ENCODE data around the gene TNRC6A. TPM values are rescaled to one million over a fixed set of nuclear protein-coding genes. Genes with fewer than 3 reads are reported as not detected.
A peak's percentile ranks its signal among the peaks of the same experiment; 100 is the strongest.

The TNRC6A gene
- total and polyA plus RNA-seq, 2 of the 13 experiments (the other 11 are each of a cell fraction or from before 2014, with no cell fraction given): 30.9 to 43.6 TPM

DNA sequence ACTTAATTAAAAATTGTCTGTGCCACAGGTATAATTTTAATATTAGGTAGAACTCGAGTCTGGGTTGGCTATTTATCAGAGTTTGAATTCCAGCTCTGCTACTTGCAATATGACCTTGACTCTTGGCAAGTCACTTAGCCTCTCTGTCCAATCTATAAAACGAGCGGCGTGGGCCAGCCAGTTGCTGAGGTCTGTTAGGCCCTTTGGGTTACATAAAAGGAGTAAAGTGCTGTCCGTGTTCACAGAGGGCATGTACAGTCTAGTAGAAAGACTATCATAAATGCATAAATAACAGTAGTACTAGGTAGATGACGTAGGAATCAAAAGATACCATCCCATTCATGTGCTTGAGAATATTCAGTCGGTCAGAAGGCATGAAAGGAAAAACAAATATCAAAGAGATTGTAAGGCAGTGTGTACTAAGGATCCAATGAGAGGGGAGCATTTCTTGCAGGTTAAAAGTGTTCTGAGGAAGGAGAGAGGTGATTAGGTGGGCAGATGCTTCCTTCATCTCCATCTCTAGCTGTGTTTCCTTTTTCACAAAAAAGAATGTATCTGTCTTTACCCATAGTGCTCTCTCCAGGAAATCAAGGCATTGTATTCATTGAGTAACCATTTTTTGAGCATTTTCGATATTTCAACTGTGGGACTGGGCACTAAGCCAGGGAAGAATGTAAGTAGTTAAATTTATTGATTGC, 2.4 kb downstream of the TNRC6A start (continued):
- TF ChIP-seq KDM3A (CRISPR knock-in tag; IDR thresholded peaks at IDR 0.05; ENCODE audit: low read depth) (no peak), ZNF7 (CRISPR knock-in tag; IDR thresholded peaks at IDR 0.05) (no peak), ZNF816 (CRISPR knock-in tag; IDR thresholded peaks at IDR 0.05; ENCODE audit: borderline replicate concordance) (peak; percentile 64; the same call in 1 of the 2 replicates), IKZF1 (IDR thresholded peaks at IDR 0.05) (no peak), CBX2 (IDR thresholded peaks at IDR 0.05; ENCODE audit: low read depth, low read length) (no peak), CBX2 (CRISPR knock-in tag; IDR thresholded peaks at IDR 0.05; ENCODE audit: low read depth) (no peak), TEAD3 (CRISPR knock-in tag; optimal IDR thresholded peaks at IDR 0.05; ENCODE audit: borderline replicate concordance) (peak; percentile 74), ZMYM4 (CRISPR knock-in tag; IDR thresholded peaks at IDR 0.05) (peak; percentile 82), NCOA1 (CRISPR knock-in tag; IDR thresholded peaks at IDR 0.05) (0 out of 2 replicates have a peak, but pooled peaks have one; percentile 34), RARA (CRISPR knock-in tag; IDR thresholded peaks at IDR 0.05) (peak; percentile 82), EED (CRISPR knock-in tag; IDR thresholded peaks at IDR 0.05) (no peak), ZMYM2 (CRISPR knock-in tag; IDR thresholded peaks at IDR 0.05) (no peak), SCMH1 (CRISPR knock-in tag; IDR thresholded peaks at IDR 0.05; ENCODE audit: borderline replicate concordance) (no peak), KLF12 (CRISPR knock-in tag; IDR thresholded peaks at IDR 0.05; ENCODE audit: borderline replicate concordance) (no peak), FOXP1 (IDR thresholded peaks at IDR 0.05) (no peak), FOXP1 (CRISPR knock-in tag; IDR thresholded peaks at IDR 0.05) (0 out of 2 replicates have a peak, but pooled peaks have one; percentile 39), RORA (CRISPR knock-in tag; IDR thresholded peaks at IDR 0.05) (no peak), RFX3 (CRISPR knock-in tag; IDR thresholded peaks at IDR 0.05) (no peak), HNRNPL (IDR thresholded peaks at IDR 0.05; ENCODE audit: low read depth, low read length) (no peak), POLR2AphosphoS5 (IDR thresholded peaks at IDR 0.05; ENCODE audit: low read depth, low read length) (peak; percentile 74), ZNF609 (CRISPR knock-in tag; IDR thresholded peaks at IDR 0.05; ENCODE audit: borderline replicate concordance) (no peak)
- TF ChIP-seq, protein P1, sequence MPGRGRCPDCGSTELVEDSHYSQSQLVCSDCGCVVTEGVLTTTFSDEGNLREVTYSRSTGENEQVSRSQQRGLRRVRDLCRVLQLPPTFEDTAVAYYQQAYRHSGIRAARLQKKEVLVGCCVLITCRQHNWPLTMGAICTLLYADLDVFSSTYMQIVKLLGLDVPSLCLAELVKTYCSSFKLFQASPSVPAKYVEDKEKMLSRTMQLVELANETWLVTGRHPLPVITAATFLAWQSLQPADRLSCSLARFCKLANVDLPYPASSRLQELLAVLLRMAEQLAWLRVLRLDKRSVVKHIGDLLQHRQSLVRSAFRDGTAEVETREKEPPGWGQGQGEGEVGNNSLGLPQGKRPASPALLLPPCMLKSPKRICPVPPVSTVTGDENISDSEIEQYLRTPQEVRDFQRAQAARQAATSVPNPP (CRISPR knock-in tag; IDR thresholded peaks at IDR 0.05): no peak
- TF ChIP-seq, protein P2, sequence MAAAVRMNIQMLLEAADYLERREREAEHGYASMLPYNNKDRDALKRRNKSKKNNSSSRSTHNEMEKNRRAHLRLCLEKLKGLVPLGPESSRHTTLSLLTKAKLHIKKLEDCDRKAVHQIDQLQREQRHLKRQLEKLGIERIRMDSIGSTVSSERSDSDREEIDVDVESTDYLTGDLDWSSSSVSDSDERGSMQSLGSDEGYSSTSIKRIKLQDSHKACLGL (CRISPR knock-in tag; IDR thresholded peaks at IDR 0.05): no peak
- TF ChIP-seq, protein P3, sequence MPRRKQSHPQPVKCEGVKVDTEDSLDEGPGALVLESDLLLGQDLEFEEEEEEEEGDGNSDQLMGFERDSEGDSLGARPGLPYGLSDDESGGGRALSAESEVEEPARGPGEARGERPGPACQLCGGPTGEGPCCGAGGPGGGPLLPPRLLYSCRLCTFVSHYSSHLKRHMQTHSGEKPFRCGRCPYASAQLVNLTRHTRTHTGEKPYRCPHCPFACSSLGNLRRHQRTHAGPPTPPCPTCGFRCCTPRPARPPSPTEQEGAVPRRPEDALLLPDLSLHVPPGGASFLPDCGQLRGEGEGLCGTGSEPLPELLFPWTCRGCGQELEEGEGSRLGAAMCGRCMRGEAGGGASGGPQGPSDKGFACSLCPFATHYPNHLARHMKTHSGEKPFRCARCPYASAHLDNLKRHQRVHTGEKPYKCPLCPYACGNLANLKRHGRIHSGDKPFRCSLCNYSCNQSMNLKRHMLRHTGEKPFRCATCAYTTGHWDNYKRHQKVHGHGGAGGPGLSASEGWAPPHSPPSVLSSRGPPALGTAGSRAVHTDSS (CRISPR knock-in tag; conservative IDR thresholded peaks at IDR 0.05): no peak
